H1 (cell line): ENCODE results near the gene UBE2M. TPM values are rescaled to one million over a fixed set of nuclear protein-coding genes. Genes with fewer than 3 reads are reported as not detected.

ENCODE experiments used
- ATF2 ChIP-seq: IDR thresholded peaks from 2 replicates; pipeline ENCODE4 v1.6.1; 2012; ENCODE audit warnings: low read length, inconsistent platforms
- ATF3 ChIP-seq: IDR thresholded peaks from 2 replicates; pipeline ENCODE4 v1.6.1; 2011; ENCODE audit warnings: low read depth, mild to moderate bottlenecking, low read length; ENCODE audit not compliant: insufficient read depth
- BACH1 ChIP-seq: IDR thresholded peaks from 2 replicates; pipeline ENCODE4 v1.6.1; 2012; ENCODE audit warnings: low read length, improper control_type of control experiment
- BRCA1 ChIP-seq: IDR thresholded peaks from 2 replicates; pipeline ENCODE4 v1.6.1; 2012; ENCODE audit warnings: low read depth, low read length, improper control_type of control experiment
- CREB1 ChIP-seq: IDR thresholded peaks from 2 replicates; pipeline ENCODE4 v1.6.1; 2012; ENCODE audit warnings: inconsistent platforms
- EZH2 ChIP-seq: fragments of 200-600 bp; sonication (generic); IDR thresholded peaks from 2 replicates; pipeline ENCODE4 v1.7.1; 2012; ENCODE audit warnings: low read depth, mild to moderate bottlenecking, moderate library complexity, low read length, inconsistent platforms; ENCODE audit not compliant: severe bottlenecking
- JUN ChIP-seq: IDR thresholded peaks from 2 replicates; pipeline ENCODE4 v1.6.1; 2011; ENCODE audit warnings: low read depth, mild to moderate bottlenecking, improper control_type of control experiment, low read length
- KDM4A ChIP-seq: IDR thresholded peaks from one replicate; pipeline ENCODE4 v1.7.1; 2012; ENCODE audit warnings: low read depth, mild to moderate bottlenecking, moderate library complexity, low read length, inconsistent platforms; ENCODE audit not compliant: severe bottlenecking
- POU5F1 ChIP-seq: IDR thresholded peaks from 2 replicates; pipeline ENCODE4 v1.6.1; 2011; ENCODE audit warnings: low read depth, mild to moderate bottlenecking, low read length, moderate library complexity
- RAD21 ChIP-seq, 2 experiments: IDR thresholded peaks in 1 of 2; conservative IDR thresholded peaks in 1 of 2; 2 replicates each; pipeline ENCODE4 v1.6.1; 2011; ENCODE audit warnings: low read depth in 2 of 2, low read length in 2 of 2, improper control_type of control experiment in 1 of 2, inconsistent platforms in 1 of 2, mild to moderate bottlenecking in 1 of 2, moderate library complexity in 1 of 2
- RBBP5 ChIP-seq: IDR thresholded peaks from 2 replicates; pipeline ENCODE4 v1.7.1; 2012; ENCODE audit warnings: low read depth, mild to moderate bottlenecking, inconsistent platforms, low read length, moderate library complexity, borderline replicate concordance
- SP4 ChIP-seq: IDR thresholded peaks from 2 replicates; pipeline ENCODE4 v1.6.1; 2012; ENCODE audit warnings: low read length, inconsistent platforms
- SRF ChIP-seq: IDR thresholded peaks from 2 replicates; pipeline ENCODE4 v1.6.1; 2011; ENCODE audit warnings: mild to moderate bottlenecking, low read depth, low read length, moderate library complexity
- TAF7 ChIP-seq: optimal IDR thresholded peaks from 2 replicates; pipeline ENCODE3; 2011; ENCODE audit warnings: low read depth, mild to moderate bottlenecking, inconsistent platforms, low read length, moderate library complexity, borderline replicate concordance
- TBP ChIP-seq: IDR thresholded peaks from 2 replicates; pipeline ENCODE4 v1.6.1; 2011; ENCODE audit warnings: low read depth, low read length, improper control_type of control experiment
- USF2 ChIP-seq: IDR thresholded peaks from 2 replicates; pipeline ENCODE4 v1.6.1; 2011; ENCODE audit warnings: low read length, improper control_type of control experiment
- ZNF274 ChIP-seq: IDR thresholded peaks from 2 replicates; pipeline ENCODE4 v1.7.0; 2012; ENCODE audit warnings: low read length, borderline replicate concordance; ENCODE audit errors: extremely low read depth
- polyA plus RNA-seq, 7 experiments: library from polyadenylated mRNA; depleted of rRNA in 3 of 7; stranded (reverse) in 5 of 7; unstranded in 2 of 7; fragments of >200 nt in 5 of 7; fragments of 200-250 nt in 2 of 7; gene quantifications; 1 replicate in 5 of 7; 2 replicates in 1 of 7; 4 replicates in 1 of 7; pipeline versions ENCODE4 v1.2.1 to v1.2.3, GENCODE V29; 2011 to 2013; ENCODE audit warnings: missing spikeins in 2 of 7, mixed read lengths in 2 of 7
- total RNA-seq: library from RNA; stranded (reverse); fragmentation: NEBNext Ultra II Directional; extraction: Animal tissue kit (Norgen Biotek cat#: 25700); gene quantifications from 2 replicates; pipeline ENCODE4 v1.2.1, GENCODE V29; 2021

UBE2M gene
- total and polyA plus RNA-seq, 2 of the 8 experiments (the other 6 are each of a cell fraction or from before 2014, with no cell fraction given), result 93.8 to 114 TPM

DNA sequence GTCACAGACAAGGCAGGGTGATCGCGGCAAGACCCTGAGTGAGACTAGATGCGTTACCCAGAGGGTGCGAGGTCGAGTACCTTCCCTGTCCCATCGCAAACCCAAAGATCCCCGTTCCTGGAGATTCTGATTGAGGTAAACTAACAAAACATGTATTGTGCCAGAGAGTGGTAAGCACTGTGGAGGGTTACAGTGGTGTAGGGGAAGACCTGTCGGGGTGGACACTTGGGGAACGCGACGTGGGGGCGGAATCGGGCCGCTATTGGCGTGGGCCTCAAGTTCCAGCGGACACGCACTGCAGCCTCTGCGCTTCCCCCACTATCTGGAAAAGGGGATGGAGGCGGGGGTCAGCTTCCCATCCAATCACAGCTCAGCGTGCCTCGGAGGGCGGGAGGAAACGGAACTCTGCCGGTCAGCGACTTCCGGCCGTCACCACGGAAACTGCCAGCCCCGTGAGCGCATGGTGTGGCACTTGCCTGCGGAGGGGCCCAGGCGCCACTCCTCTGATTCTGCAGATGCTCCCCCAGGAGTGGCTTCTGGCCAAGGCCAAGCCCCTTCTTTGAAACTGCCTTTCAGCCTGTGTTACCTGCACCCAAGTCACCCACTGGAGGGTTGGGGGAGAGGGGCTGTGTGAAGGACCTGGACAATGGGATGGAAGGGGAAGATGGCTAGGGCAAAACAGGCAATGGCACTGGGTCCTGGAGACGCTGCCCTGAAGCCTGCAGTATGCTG is 1.0 kb upstream of the UBE2M start (continued):
- TF ChIP-seq CREB1 (peak; percentile 17; the same call in 1 of the 2 replicates), TBP (0 out of 2 replicates have a peak, but pooled peaks have one; percentile 63), USF2 (no peak), JUN (no peak), EZH2 (no peak), BACH1 (no peak), BRCA1 (no peak), RBBP5 (peak; percentile 45; the same call in 1 of the 2 replicates), KDM4A (no peak), POU5F1 (no peak), ATF3 (no peak), SP4 (no peak; the same call in 1 of the 2 replicates), ZNF274 (no peak), ATF2 (no peak), RAD21 (IDR thresholded peaks at IDR 0.05 in 1 of 2, conservative IDR thresholded peaks at IDR 0.05 in 1 of 2; ENCODE audit: low read depth in 2 of 2, low read length in 2 of 2) (no peak), TAF7 (no peak), SRF (no peak)
